ENCODE results near the gene SEPTIN1. TPM values are rescaled to one million over a fixed set of nuclear protein-coding genes. Genes with fewer than 3 reads are reported as not detected.

Gene SEPTIN1
- polyA plus RNA-seq, 4 donors: 1.00 to 3.0 (median 2.1) TPM

DNA sequence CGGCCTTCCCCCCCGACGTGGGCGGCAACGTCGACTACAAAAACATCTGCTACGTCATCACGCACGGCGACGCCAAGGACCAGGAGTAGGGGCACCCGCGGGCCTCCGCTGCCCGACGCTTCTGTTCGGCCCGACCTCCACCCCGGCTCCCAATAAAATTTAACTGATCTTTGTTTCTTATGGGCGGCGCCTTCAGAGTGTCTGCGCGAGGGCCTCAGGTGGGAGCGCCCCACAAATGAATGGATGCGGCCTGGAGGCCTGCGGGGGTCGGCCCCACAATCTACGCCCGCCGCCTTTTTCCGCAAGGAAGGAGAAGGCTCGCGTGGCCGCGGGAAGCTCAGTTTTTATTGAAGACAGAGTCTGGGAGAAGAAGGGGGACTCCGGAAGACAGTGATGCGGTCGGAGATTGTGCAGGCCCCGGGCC lies 4.5 kb downstream of the SEPTIN1 start:
- peak in 2 of 4 donors; percentile 80 to 81 for DNase-seq (ENCODE audit: low read depth in 4 of 4, low spot score in 3 of 4)

DNA sequence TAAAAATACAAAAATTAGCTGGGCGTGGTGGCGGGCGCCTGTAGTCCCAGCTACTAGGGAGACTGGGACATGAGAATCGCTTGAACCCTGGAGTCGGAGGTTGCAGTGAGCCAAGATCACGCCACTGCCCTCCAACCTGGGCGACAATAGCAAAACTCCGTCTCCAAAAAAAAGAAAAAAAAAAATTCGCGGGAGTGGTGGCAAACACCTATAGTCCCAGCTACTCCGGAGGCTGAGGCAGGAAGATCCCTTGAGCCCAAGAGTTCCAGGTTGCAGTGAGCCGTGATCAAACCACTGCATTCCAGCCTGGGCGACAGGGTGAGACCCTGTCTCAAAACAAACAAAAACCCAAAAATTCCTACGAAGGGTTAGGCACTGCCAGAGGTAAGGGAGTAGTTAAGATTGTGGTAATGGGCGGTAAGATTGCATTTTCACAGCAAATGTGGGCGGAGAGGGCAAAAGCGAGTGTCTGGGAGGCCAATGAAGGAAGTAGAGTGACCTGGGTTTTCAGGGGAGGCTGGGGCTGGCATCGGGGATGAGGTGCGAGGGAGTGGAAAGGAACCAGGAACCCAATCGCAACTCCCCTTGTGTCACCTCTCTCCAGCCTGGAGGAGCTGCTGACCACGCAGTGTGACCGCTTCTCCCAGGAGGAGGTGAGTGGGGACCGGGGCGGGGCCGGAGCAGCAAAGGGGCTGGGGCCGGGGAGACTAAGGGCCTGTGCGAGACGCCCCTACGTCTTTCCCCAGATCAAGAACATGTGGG lies 5.1 kb downstream of the SEPTIN1 start:
- DNase-seq (ENCODE audit: low read depth in 4 of 4, low spot score in 3 of 4): no peak

DNA sequence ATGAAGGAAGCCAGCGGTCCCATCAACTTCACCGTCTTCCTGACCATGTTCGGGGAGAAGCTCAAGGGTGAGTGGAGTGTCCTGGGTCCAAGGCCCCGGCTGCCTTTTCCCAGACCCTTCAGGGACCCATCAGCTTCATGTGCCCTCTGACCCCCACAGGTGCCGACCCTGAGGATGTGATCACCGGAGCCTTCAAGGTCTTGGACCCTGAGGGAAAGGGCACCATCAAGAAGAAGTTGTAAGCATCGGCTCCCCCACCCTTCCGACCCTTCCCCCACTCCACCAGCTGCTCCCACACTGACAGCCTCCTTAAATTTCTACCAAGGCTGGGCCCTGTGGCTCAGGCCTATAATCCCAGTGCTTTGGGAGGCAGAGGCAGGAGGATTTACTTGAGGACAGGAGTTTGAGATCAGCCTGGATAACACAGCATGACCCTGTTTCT lies 5.9 kb downstream of the SEPTIN1 start:
- no peak for DNase-seq (ENCODE audit: low read depth in 4 of 4, low spot score in 3 of 4)

DNA sequence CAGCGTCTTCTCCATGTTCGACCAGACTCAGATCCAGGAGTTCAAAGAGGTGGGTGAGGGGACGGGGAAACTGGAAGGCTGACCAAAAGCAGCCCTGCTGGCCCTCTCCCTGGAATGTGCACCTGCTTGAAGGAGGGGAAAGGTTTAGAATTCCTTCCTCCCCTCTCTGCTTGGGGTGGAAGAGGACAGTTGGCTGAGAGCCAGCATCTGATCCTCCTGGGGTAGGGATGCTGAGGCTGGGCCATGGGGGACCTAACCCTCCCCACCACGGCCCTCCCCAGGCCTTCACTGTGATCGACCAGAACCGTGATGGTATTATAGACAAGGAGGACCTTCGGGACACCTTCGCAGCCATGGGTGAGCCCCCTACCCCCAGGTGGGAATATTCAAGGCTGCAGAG lies 6.5 kb downstream of the SEPTIN1 start:
- no peak for DNase-seq (ENCODE audit: low read depth in 4 of 4, low spot score in 3 of 4)

DNA sequence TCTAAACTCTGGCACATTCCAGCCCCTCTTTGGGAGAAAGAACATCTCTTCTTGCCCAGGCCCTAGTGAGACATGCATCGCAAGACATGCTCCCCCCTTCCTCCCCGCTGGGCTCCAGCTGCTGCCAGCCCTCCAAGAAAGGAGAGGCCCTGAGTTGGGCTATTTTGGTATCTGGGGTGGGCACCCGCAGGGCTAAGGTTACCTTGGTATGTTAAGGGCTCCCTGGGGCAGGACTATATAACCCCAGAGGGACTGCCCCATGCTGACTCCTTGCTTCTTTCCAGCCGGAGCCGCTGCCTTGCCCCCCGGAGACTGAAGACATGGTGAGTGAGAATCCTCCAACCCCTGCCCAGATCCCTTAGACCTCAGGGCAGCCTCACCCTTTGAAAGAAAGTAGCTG lies 7.8 kb downstream of the SEPTIN1 start, which contains the start of gene MYL11:
Gene MYL11, plus strand, starts transcription at position 265 of the 400 bp plus-strand sequence. Its CDS starts 56 bp downstream, at position 321.
- no peak for DNase-seq (ENCODE audit: low read depth in 4 of 4, low spot score in 3 of 4)

DNA sequence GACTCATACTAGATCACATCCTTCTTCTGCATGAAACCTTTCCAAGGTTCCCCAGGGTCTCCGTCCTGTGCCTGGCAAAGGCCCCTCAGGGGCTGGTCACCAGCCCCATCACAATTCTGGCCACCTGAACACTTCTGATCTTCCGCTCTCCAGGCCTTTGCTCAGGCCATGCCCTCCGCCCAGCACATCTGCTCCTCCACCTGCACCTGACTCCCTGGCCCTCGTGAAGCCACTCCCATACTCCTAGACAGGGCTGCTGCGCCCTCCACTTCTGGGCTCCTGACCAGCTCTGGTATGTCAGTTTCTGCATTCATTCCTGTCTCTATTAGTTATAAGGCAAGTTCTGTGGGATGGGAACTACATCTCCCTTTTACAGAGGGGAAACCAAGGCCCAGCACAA lies 9.6 kb downstream of the SEPTIN1 start:
- no peak for DNase-seq (ENCODE audit: low read depth in 4 of 4, low spot score in 3 of 4)

DNA sequence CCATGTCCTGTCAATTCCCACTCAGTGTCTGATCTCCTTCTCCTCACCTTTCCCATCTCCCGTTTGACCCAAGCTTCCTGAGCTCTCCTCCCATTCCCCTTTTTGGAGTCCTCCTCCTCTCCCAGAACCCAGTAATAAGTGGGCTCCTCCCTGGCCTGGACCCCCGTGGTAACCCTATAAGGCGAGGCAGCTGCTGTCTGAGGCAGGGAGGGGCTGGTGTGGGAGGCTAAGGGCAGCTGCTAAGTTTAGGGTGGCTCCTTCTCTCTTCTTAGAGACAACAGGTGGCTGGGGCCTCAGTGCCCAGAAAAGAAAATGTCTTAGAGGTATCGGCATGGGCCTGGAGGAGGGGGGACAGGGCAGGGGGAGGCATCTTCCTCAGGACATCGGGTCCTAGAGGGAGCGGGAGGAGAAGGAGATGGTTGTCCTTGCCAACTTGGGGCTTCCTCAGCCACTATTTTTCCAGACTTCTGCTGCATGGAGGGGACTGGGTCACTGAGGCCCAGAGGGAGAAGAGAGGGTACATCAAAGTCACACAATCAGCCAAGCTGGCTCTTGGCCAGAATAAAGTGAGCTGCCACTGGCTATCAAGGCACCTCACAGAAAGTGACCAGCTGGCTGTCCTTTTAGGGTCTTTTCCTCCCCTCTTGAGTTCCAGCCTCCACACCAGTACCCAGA lies 10.2 kb downstream of the SEPTIN1 start:
- no peak for DNase-seq (ENCODE audit: low read depth in 4 of 4, low spot score in 3 of 4)

DNA sequence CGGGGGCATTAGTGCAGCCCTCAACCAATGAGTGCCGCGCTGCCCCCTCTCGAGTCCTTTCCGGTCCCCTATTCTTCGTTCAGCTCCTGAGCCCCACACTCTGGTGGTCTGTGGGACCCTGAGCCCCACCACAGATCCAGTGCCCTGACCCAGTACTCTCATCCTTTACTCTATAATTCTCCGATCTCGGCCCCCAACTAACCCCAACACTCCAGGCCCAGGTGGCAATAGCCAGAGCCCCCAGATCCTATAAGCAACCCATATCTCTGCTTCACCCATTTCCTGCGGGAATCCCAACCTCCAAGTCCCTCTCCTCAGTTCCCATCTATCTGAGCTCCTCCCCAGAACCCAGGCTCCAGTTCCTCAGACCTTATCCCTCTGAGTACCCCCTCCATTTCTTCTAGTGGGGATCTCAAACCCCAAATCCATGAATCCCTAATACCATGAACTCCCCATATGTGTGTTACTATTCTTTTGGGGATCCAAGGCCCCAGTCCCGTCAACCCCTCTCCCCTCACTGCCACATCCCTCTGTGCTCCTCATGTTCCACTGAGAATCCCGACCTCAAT lies 11.0 kb downstream of the SEPTIN1 start:
- no peak for DNase-seq (ENCODE audit: low read depth in 4 of 4, low spot score in 3 of 4)

DNA sequence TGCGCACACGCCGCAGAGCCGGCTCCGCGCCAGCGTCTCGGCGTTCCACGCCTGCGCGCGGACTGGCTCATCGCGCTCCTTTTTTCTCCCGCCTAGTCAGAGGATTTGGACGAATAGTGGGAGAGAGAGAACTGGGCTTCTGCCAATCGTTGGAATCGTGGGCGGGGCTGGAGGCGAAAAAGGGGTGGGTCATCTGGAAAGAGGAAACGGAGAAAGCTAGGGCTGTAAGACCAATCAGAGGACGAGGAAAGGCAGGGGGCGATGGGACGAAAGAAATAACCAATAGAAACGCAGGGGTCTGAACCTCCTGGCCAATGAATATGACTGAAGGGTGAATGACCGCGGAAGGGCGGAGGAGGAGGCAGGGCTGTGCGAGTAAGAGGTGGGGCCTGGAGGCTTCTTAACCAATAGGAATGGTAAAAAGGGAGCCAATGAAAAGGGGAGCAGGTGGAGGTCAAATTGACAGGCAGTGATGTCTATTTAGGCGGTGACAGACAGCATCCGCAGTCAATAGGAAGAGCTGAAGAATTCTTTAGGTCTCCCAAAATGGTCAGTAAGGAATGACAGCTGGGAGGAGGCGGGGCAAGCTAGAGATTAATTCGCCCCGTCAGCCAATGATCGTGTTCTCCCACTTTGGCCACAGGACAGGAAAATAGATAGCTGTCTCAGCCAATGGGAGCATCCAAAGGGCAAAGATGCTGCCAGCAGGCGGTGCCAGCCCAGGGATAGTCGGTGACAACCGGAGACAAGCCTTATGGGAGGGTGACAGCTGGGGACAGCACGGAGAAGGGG lies 11.7 kb downstream of the SEPTIN1 start, which contains the start of gene TBC1D10B:
Gene TBC1D10B, minus strand, starts transcription at position 39 of the 792 bp plus-strand sequence. CDS start 311 bp downstream, outside the sequence.
- peak; percentile 97 to 100 (median 100) for DNase-seq (ENCODE audit: low read depth in 4 of 4, low spot score in 3 of 4)

DNA sequence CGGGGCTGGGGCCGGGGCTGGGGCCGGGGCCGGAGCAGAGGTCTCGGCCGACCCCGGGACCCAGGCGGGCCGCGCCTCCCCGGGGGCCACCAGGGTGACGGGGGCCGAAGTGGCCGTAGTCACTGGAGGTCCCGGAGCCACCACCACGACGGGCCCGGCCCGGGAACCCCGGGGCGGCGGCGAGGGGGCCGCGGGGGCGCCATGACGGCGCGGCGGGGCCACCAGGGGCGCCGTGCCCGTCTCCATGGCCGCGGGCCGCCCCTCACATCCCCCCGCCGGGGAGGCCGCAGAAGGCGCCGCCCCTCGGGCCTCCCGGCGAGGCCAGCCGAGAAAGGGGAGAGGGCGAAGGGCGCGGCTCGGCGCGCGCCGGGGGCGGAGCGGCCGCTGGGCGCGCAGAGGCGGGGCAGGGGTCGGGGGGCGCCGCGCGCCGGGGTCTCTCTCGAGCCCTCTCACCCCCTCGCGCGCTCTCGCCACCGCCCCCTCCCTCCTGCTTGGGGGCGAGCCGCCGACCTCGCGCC lies 12.4 kb downstream of the SEPTIN1 start:
- peak in 1 of 4 donors; percentile 46 for DNase-seq (ENCODE audit: low read depth in 4 of 4, low spot score in 3 of 4)

DNA sequence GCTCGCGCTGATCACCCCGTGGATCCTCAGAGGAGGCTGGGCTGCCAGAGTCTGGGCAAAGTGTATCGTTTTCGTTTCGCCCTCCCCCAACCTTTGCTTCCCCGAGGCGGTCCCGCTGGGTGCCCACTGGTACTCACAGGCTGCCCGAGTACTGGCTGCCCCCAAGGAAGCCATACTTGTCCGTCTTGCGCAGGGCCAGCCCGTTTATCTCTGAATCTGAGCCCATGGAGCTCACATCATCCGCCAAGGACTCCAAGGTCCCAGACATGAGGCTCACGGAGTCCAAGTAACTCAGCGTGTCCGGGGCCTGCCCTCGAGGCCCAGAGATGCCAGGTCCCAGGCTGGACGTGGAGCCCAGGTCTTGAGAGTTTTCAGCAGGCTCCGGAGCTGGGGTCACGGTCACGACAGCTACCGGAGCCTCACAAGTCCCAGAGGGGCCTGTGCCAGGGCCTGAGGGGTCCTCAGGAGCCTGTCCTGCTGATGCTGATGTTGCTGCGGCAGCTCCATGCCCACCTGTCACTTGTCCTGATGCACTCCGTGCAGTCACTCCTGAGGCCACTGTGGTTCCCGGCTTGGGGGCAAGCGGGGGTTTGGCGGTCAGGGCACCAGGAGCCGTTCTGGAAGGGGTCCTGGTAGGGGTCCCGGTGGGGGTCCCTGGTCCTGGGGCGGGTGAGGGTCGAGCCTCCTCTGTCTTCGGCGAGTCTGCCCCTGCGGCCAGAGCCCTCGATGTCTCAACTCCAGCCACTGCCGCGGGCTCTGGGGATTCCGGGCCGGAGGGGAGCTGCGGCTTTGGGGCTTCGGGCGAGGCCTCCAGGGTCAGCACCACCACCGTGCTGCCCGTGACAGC lies 13.0 kb downstream of the SEPTIN1 start:
- DNase-seq (ENCODE audit: low read depth in 4 of 4, low spot score in 3 of 4): no peak

DNA sequence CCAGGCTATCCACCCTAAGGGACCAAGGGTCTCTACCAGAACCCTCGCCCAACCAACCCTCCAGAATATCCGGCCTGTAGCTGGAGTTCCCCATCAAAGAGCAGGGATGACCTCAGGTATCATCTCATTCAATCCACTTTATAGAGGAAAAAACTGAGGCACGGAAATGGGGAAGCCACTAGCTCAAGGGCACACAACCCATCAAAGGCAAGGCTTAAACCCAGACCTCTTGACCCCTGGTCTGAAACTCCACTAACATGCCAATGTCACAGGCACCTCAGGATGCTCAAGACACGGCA lies 13.6 kb downstream of the SEPTIN1 start:
- no peak for DNase-seq (ENCODE audit: low read depth in 4 of 4, low spot score in 3 of 4)

DNA sequence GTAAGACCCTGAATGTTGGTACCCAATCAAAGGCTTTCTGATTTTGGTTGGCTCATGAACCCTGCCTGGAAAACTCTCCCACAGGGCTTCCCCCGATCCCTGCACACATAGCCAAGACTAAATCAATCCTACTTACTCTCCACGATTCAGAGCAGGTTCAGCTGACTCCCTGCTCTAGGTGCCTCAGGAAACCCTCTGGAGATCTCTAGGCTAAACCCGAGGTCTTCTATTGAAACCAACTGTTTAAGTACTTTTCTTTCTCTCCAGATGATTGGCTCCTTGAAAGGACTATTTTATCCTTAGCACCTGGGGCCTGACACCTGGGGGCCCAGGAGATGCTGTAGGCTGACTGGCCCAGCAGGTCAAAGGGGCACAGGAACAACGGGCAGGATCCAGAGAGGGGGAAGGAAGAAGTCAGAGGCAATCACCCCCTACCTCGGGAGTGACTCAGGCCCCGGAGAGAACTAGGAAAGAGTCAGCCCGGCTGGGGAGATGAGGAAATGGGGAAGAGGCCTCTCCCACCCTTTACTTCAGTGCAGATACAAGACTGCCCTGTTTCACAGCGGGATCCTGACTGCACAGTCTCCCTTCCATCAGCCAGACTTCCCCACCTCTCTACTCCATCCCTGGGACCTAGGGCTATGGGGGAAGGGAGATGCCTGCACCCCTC lies 14.1 kb downstream of the SEPTIN1 start:
- DNase-seq (ENCODE audit: low read depth in 4 of 4, low spot score in 3 of 4): no peak

DNA sequence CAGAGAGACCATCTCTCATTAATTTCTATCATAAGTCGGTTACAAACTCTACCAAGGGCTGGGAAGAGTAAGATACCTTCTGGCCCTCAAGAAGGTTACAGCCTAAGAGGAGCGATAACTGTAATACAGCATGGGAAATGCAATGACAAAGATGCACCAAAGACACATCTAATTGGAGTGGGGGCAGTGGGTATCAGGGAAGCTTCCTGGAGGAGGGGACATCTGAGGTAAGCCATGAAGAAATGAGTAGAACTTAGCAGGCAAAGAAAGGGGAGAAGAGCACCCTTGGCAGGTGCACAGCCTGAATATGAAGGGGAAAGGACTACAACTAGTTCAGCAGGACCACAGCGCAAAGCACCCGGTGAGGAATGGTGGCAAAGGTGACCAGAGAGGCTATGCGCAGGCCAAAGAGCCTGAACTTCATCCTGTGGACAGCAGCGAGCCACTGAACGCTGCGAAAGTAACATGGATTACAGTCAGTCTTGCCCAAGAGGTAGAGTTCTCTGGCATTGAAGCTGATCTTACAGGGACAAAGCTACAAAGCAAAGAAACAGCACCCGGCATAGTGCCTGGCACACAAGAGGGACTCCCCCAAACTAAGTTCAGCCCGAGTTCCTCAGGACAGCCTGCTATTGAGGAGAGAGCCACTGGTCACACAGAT lies 14.9 kb downstream of the SEPTIN1 start:
- DNase-seq (ENCODE audit: low read depth in 4 of 4, low spot score in 3 of 4): no peak

DNA sequence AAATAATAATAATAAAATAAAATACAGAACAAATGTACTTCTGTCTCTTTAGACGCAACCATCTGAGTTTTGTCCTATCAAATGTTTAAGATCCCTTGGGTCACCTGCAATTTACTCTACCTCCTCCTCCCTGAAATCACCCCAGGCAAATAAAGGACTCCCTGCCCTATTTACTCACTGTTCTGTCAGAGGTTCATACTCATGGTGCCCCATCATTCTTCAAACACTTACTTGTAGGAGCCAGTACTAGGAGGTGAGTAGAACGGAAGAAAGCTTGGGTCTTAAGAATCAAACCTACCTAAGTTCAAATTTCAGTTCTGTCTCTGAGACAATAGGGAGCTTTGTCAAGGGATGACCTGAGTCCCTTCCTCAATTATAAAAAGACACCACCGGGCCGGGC lies 15.8 kb downstream of the SEPTIN1 start:
- DNase-seq (ENCODE audit: low read depth in 4 of 4, low spot score in 3 of 4): no peak

DNA sequence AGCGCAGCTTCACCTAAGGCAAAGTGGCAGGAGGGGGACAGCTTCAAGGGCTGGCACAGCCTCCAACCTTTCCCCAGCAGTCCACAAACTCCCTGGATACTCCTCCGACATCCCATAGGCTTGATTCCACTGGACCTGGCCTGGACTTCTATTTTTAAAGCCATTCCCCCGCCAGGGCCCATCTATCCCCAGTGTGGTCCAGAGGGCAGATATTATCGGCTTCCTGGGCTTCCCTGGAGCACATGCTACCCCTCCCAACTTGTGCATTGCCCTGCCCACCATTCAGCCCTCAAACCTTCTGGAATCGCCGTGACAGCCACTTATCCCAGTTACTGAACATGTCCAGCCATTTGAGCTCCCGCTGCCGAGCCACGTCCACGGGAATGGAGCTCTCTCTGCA lies 17.2 kb downstream of the SEPTIN1 start:
- no peak for DNase-seq (ENCODE audit: low read depth in 4 of 4, low spot score in 3 of 4)

DNA sequence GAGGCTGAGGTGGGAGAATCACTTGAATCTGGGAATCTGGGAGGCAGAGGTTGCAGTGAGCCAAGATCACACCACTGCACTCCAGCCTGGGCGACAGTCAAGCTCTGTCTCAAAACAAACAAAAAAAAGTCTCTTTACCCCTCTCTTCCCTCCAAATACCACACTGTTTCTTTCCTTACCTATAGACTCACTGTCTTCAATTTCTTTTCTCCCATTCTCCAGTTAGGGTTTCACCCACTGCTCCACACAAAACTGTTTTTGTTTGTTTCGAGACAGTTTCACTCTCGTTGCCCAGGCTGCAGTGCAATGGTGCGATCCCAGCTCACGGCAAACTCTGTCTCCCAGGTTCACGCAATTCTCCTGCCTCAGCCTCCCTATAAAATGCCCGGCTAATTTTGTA lies 21.2 kb downstream of the SEPTIN1 start:
- no peak for DNase-seq (ENCODE audit: low read depth in 4 of 4, low spot score in 3 of 4)

DNA sequence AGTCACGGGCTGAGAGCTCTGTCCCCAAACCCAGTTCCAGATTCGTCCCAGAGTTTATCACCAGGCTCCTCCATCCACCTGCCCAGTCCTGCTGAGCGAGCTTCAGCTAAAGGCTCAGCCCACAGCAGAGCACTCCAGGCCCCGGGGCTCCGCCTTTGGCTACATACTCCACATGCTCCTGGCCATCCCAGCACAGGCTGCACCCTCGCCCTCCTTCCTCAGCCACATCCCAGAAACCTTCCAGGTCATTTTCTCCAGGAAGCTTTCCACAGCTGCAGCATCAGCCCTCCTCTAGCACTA lies 22.5 kb downstream of the SEPTIN1 start:
- no peak for DNase-seq (ENCODE audit: low read depth in 4 of 4, low spot score in 3 of 4)
